BJ (cell line): ENCODE data around the gene KCNJ1. TPM values are rescaled to one million over a fixed set of nuclear protein-coding genes. Genes with fewer than 3 reads are reported as not detected.

ENCODE experiments used
- CTCF ChIA-PET: fragments of 350-600 bp; formaldehyde crosslinking; extraction: SDS; loops from one replicate; lab custom pipeline; 2021; ENCODE audit warnings: antibody characterized with exemption, inconsistent platforms; lab: Yijun Ruan, JAX
- POLR2A ChIA-PET: fragments of 300-600 bp; sonication (Branson Sonifier 250); formaldehyde crosslinking; extraction: SDS; loops from one replicate; lab custom pipeline; 2021; ENCODE audit warnings: antibody characterized with exemption; lab: Charles Lee
- DNase-seq: peaks from one replicate; pipeline ENCODE4 v3.0.0-alpha.2; 2011; ENCODE audit warnings: low read depth
- H3K27me3 ChIP-seq: 2 replicates; pipeline ENCODE4 v1.6.0; 2011; ENCODE audit warnings: low read length; ENCODE audit not compliant: control insufficient read depth, insufficient read depth
- H3K36me3 ChIP-seq: 2 replicates; pipeline ENCODE4 v1.5.1; 2011; ENCODE audit warnings: low read length; ENCODE audit not compliant: control insufficient read depth, insufficient read depth
- H3K4me3 ChIP-seq: 2 replicates; pipeline ENCODE4 v1.5.1; 2011; ENCODE audit warnings: low read depth, mild to moderate bottlenecking, control low read depth, low read length
- CTCF ChIP-seq: IDR thresholded peaks from 2 replicates; pipeline ENCODE4 v1.5.1; 2011; ENCODE audit warnings: low read depth, mild to moderate bottlenecking, control low read depth, inconsistent platforms, low read length, moderate library complexity; ENCODE audit not compliant: insufficient read depth
- polyA minus RNA-seq: library from RNA; depleted of rRNA, polyadenylated mRNA; stranded (reverse); fragments of >200 nt; gene quantifications from 2 replicates; pipeline ENCODE4 v1.2.3, GENCODE V29; 2011; rRNA and poly(A)+ RNA removed
- polyA plus RNA-seq: library from polyadenylated mRNA; depleted of rRNA; stranded (reverse); fragments of >200 nt; gene quantifications from 2 replicates; pipeline ENCODE4 v1.2.3, GENCODE V29; 2011; rRNA removed

Gene KCNJ1
- polyA plus RNA-seq (not detected in 2 replicates), polyA minus RNA-seq (not detected in 2 replicates)

GRCh38 chr11:128867277-128867676 is at the start of gene KCNJ1:
Gene KCNJ1 (minus strand): TSS chr11:128867296. CDS start chr11:128840243, 27,053 bp downstream.
- CTCF ChIA-PET: interaction anchor here (0.9 to 1.7 kb wide), 2 partner anchors 9 to 90 kb away, joined by 3 to 4 read pairs; no protein-coding TSS in a partner anchor
- POLR2A ChIA-PET: no interaction called here
- H3K4me3 ChIP-seq: no peak within 1 kb of the TSS
- no peaks in the 10 kb centered on the region for H3K36me3 ChIP-seq
- TF ChIP-seq CTCF: no peak
- no peak for DNase-seq
- peaks cover 2% of the 10 kb centered on the region for H3K27me3 ChIP-seq

- POLR2A ChIA-PET: no interaction called here
- Histone ChIP-seq H3K36me3 (no peaks in the 10 kb centered on the region), H3K27me3 (peaks cover 4% of the 10 kb centered on the region), H3K4me3 (no peak overlapping the region)
- TF ChIP-seq CTCF: no peak
- CTCF ChIA-PET: interaction anchor here (0.9 to 3.7 kb wide), 2 partner anchors 10 to 32 kb away, joined by 3 to 14 read pairs; no protein-coding TSS in a partner anchor
- no peak for DNase-seq
These were observed 49.6 kb upstream of the KCNJ1 start for GRCh38 chr11:128916681-128917080.

- no peak for TF ChIP-seq CTCF
- ChIA-PET CTCF (interaction anchor here (3.7 kb wide), 1 partner anchor 9 kb away, joined by 14 read pairs; no protein-coding TSS in a partner anchor), POLR2A (no interaction called here)
These were observed 49.0 kb upstream of the KCNJ1 start for GRCh38 chr11:128916037-128916572.

GRCh38 chr11:128915149-128915521 is 48.0 kb upstream of the KCNJ1 start:
- Histone ChIP-seq H3K36me3 (no peaks in the 10 kb centered on the region), H3K27me3 (peaks cover 4% of the 10 kb centered on the region), H3K4me3 (no peak overlapping the region)
- no peak for TF ChIP-seq CTCF
- CTCF ChIA-PET: interaction anchor here (0.7 to 3.9 kb wide), 2 partner anchors 21 to 30 kb away, joined by 3 to 14 read pairs; no protein-coding TSS in a partner anchor
- no peak for DNase-seq
- POLR2A ChIA-PET: no interaction called here

More at GRCh38 chr11:128916037-128916572, 49.0 kb upstream of the KCNJ1 start:
- no peak for DNase-seq
- H3K4me3 ChIP-seq: no peak overlapping the region
- H3K36me3 ChIP-seq: no peaks in the 10 kb centered on the region
- peaks cover 4% of the 10 kb centered on the region for H3K27me3 ChIP-seq

- CTCF ChIA-PET: interaction anchor here (0.7 to 3.9 kb wide), 2 partner anchors 20 to 30 kb away, joined by 3 to 14 read pairs; no protein-coding TSS in a partner anchor
- Histone ChIP-seq H3K27me3 (peaks cover 4% of the 10 kb centered on the region), H3K4me3 (no peak overlapping the region), H3K36me3 (no peaks in the 10 kb centered on the region)
- TF ChIP-seq CTCF: no peak
- DNase-seq: no peak
- POLR2A ChIA-PET: no interaction called here
These were observed 47.4 kb upstream of the KCNJ1 start for GRCh38 chr11:128914216-128915148.
